GM15510 (cell line): Measurements from ENCODE around the gene KIF23.

Experiments used
- POLR2A ChIP-seq: IDR thresholded peaks from 3 replicates; pipeline ENCODE4 v1.6.1; 2011; ENCODE audit warnings: borderline replicate concordance; ENCODE audit not compliant: insufficient read length; ENCODE audit errors: extremely low read depth

Gene KIF23

DNA sequence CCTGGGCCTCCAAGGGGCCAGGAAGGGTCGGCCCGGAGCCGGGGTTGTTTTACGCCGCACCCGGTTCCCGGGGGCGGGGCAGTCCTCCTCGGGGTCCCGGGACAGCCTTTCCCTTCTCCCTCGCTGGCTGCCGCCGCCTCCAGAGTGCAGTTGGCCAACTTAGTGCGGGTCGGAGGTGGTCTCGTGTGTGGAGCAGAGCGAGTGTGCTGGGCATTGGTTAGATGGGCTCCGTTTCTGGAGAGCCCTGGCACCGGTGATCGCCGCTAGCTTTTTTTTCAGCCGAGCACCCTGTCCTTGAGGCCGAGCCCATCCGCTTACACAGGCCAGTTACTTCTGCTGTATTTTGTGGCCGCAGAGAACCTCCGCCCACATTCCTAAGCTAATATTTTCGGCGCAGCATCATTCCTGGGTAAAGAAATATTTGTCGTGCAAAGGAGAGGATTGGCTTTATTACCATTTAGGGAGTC is 585 bp downstream of the KIF23 start:
- no peak for TF ChIP-seq POLR2A

DNA sequence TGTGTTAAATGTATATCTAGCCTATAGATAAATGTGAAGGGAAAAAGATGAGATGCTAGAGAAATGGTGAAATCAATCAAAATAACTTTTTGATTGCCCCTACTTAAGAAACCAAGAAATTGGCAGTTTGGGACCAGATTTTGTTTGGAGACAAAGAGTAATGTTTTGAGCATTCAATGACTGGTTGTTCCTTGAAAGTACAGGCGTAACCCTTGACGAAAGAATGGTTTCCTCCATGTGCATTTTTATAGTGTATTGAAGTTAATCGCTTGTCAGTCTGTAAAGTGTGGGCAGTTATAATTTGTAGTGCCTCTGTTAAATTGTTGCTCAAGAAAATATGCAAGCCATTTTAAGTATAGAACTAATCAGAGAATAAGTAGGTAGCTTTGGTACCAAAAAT is 1.2 kb downstream of the KIF23 start:
- no peak for TF ChIP-seq POLR2A

DNA sequence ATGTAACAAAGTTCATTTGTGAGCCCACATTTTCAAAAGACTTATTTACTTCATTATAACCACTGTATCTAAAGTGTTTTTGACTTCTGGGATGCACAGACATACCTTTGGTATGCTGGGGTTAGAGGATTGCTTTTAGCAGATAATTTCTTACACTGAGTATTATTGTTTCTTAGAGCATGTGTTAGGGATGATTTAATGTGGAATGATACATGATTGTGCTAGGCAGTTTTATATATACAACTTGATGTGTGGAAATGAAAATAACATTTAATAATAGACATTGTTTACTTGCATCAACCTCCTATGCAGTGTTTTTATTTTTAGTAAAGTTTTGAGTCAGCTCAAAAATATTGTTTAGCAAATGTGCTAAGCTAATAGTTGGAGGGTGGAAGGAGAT is 3.4 kb downstream of the KIF23 start:
- no peak for TF ChIP-seq POLR2A

DNA sequence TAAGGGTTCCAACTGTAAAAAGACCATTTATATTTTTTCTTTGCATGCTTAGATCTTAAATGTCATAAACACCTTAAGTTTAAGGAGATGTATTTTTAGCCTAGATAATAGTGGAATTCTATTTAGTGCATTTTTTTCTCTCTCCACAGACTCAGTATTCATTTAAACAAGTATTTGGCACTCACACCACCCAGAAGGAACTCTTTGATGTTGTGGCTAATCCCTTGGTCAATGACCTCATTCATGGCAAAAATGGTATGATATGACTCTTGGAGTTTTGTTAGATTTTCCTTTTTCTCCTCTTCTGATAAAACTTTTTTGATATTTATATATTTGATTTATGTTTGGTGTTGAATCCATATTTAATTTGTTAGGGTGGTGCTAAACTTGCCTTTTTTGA is 7.3 kb downstream of the KIF23 start:
- TF ChIP-seq POLR2A: no peak

DNA sequence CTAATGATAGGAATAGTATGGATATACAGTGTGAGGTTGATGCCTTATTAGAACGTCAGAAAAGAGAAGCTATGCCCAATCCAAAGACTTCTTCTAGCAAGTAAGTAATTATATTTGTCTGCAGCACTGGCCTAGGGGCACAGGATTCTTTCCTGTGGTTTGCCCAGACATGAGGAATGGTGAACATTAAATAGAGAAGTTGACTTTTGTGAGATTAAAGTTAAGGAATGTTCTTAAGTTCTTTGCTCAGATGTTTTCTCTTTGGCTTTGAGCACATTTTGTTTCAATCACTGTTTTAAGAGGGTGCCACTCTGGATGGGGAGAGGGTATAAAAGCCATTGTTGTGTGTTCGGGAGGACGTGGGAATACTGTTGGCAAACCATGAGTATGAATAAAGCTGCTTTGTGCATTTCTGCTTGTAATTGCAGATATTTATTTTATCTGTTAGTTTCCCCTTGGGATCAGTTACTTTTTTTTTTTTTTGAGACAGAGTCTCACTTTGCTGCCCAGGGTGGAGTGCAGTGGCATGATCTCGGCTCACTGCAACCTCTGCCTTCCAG is 8.3 kb downstream of the KIF23 start:
- TF ChIP-seq POLR2A: no peak

DNA sequence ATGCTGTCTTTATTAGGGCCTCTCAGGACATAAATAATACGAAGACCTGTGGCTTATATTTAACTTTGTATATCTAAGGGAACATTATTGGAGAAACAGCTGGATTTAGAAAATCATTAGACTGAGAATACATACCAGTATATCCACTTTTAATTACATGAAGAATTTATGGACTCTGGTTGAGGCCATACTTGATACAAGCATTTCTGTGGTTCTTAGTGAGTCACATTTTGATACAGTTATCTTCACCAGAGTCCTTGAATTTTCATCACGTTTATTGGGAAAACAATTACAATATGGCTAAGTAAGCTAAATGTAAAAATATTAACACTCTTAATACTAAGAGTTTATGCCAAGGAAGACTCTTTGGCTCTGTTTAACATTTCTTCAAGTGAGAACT is 9.9 kb downstream of the KIF23 start:
- no peak for TF ChIP-seq POLR2A

DNA sequence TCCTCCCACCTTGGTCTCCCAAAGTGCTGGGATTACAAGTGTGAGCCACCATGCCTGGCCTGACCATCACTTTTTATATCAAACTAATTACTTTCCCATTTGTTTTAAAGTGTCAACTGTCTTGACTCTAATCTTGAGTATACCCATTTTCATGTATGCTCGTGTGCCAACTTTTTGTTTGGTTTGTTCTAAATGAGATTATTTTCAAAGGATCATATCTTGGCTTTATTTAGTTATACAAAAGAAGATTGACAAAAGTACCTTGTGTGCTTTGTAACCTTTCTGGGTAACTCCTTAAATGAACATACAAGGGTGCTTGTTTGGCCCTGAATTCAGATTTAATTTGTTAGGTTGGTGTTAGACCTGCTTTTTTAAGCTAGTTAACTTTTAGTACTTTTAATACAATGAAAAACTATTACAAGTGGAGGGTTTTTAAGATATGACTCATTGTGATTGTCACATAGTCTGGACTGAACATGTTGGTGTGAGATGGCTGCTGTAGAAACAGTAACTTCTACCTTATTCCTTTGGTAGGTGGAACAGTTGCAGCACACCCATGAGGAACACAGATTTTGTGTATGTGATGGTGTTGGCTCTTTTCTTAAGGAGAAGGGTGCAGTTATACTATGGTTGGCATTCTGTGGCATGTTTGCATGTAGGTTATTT is 10.7 kb downstream of the KIF23 start:
- TF ChIP-seq POLR2A: no peak

DNA sequence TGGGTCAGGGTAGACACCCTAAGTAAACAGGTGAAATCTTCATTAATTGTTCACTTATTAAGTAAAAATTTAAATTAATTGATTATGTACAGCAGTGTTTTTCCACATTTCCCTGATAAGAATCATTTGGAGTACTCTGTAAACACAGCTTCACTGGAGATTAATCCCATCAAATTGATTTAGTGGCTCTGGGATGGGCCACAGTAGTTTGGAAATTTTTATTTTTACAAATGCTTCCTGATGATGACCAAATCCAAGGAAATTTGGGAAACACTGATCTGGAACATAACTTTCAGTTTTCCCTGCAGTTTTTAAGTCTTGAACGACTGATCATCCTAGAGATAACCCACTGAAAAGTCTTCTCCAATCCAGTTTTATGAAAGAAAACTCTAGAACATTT is 19.7 kb downstream of the KIF23 start:
- no peak for TF ChIP-seq POLR2A

DNA sequence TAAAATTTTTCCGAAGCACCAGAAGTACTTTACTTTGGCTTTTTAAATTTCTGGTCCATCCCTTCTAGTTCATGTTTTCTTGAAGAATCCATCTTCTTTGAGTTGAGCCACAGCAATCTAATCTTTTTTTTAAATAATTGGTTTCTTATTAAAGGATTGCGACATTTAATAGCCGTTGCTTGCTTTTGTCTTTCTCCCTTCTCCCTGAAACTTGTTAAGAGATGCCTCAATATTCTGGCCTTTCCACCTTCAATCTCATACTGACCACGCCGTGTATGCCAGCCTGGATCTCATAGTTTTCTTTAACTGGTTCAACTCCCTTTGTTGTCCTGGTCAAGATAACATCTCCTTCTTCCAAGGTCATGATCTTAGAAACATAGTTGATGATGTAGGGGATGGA is 20.1 kb downstream of the KIF23 start:
- no peak for TF ChIP-seq POLR2A

DNA sequence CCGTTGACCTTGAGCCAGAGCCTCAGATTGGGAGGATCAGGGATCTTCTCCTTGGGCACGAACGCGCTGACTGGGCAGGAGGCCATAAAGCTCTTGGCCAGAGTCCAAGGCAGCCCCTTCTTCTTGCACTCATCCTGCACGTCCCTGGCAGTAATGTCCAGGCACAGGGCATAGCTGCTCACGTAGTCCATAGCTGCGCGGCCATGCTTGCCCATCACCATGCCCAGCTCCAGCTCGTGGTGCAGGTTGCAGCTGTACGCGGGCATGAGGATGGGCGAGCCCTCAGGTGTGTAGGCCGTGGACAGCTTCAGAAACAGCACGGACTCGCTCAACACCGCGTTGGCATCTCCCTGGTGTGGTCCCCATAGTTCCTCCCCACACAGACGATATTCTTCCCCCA is 20.5 kb downstream of the KIF23 start:
- TF ChIP-seq POLR2A: no peak

DNA sequence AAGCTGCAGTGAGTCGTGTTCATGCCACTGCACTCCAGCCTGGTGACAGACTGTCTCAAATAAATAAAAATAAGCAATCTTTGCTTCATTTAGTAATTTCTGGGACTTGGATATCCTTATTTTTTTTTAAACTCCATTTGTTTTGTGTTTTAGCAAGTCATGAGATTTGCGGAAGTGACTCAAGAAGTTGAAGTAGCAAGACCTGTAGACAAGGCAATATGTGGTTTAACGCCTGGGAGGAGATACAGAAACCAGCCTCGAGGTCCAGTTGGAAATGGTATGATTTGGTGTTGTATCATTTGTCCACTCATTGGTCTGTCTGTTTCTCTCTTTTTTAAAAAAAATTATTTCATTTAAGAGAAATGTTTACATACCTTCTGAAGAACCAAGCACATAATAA is 21.8 kb downstream of the KIF23 start:
- TF ChIP-seq POLR2A: no peak

DNA sequence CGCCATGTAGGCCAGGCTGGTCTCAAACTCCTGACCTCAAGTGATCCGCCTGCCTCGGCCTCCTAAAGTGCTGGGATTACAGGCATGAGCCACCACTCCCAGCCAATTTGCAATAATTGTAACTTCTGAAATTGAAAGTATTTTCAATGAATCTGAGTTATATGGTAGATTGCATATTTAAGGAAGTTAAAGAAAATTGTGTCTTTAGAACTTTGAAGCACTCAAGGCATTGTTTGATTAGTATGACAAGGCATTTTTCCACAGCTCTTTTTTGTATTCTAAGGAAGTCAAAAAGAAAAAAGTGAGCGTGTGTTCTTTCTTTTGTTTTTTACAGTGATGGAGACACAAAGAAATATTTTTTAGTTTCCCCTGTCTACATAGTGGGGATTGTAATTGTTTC is 22.8 kb downstream of the KIF23 start:
- no peak for TF ChIP-seq POLR2A

DNA sequence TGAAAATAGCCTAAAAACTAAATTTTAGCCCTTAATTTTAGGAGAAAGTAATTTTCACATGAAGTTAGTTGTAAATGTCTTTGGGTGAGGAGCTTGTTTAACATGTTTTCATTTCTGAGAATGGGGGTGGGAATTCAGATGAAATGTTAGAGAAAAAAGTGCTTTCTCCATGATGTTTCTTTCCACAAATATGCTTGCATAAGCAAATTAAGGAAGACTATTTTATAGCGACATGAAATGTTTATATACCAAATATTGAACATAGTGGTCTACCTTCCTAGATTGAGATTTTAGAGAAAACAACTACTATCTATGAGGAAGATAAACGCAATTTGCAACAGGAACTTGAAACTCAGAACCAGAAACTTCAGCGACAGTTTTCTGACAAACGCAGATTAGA is 25.5 kb downstream of the KIF23 start:
- no peak for TF ChIP-seq POLR2A

DNA sequence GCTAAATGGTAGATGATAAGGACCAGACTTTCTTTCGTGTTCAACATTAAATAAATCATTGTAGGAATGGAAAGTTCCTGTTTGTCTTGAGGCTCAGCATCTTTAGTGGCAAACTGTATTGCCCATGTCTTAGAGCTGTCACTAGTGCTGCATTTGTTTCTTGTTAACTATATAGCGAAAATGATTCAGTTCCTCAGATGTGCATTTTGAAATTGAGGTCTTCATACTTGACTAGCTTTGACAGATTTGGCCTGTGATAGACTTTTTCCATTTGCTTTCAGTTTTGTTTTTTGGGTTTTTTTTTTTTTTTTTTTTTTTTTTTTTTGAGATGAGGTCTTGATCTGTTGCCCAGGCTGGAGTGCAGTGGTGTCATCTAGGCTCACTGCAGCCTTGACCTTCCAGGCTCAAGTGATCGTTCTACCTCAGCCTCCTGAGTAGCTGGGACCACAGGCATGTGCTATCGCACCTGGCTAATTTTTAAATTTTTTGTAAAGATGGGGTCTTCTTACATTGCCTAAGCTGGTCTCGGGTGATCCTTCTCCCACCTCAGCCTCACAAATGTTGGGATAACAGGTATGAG is 29.0 kb downstream of the KIF23 start:
- no peak for TF ChIP-seq POLR2A

DNA sequence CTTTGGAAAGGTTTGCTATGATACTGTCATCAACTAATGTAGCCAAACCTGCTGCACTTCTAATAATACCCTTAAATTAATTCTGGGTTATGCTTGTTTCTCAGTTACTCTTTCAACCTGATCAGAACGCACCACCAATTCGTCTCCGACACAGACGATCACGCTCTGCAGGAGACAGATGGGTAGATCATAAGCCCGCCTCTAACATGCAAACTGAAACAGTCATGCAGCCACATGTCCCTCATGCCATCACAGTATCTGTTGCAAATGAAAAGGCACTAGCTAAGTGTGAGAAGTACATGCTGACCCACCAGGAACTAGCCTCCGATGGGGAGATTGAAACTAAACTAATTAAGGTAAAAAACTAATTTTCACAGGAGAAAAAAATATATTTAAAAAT is 30.5 kb downstream of the KIF23 start:
- no peak for TF ChIP-seq POLR2A

DNA sequence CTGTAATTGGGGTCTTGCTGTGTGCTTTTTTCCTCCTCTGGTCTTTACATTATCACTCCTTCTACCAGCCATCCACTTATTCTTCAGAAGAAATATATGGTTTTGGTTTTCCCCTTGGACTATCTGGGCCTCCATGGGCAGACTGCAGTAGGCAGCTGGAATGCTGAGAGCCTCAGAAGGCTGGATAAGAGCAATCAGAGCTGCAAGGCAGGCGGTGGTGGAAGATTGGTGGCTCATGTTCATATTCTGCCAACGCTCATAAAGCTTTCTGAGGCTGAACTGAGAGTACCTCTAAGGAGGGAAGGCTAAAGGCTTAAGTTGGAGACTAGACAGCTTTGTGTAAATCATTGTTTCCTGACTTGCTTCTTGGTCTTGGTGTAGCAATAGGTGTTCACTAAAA is 32.8 kb downstream of the KIF23 start:
- TF ChIP-seq POLR2A: no peak

DNA sequence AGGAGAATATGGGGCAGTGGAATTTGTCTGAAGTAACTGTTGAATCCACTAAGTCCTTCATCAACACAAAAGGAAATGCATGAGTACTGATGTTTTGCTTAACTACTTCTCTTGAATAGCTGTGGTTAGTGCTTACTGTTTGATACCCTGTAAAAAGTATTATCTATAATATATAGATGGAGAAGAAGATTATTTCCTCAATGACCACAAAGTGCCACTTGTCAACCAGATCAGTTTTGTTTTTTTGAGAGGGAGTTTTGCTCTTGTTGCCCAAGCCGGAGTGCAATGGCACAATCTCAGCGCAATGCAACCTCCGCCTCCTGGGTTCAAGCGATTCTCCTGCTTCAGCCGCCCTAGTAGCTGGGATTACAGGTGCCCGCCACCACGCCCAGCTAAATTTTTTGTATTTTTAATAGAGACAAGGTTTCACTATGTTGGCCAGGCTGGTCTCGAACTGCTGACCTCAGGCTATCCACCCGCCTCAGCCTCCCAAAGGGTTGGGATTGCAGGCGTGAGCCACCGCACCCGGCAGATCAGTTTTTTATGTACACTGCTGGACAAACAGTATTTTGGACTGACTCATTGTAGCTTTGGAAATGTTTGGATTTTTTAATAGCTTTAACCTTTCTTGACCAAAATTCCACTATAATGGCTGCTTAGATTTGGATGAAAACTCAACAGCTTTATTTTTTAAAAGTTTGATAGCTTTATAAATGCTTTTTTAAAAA is 37.0 kb downstream of the KIF23 start:
- TF ChIP-seq POLR2A: no peak
